NT2/D1 (cell line): ENCODE measurements around the gene TBL1XR1.

Experiments
- SUZ12 ChIP-seq: IDR thresholded peaks from 2 replicates; pipeline ENCODE4 v1.6.1; 2011; ENCODE audit not compliant: insufficient read length, insufficient read depth; ENCODE audit errors: extremely low read depth
- YY1 ChIP-seq: IDR thresholded peaks from 2 replicates; pipeline ENCODE4 v1.6.1; 2011; ENCODE audit not compliant: insufficient read length, insufficient read depth
- ZNF274 ChIP-seq: IDR thresholded peaks from 2 replicates; pipeline ENCODE4 v1.6.1; 2011; ENCODE audit warnings: mild to moderate bottlenecking, low read depth, low read length

- TF ChIP-seq YY1 (no peak), ZNF274 (no peak), SUZ12 (no peak)
These were observed 135.9 kb downstream of the TBL1XR1 start for GRCh38 chr3:177061369-177061768.
